NK-92 (cell line): ENCODE measurements around the gene ZCCHC4.

ENCODE experiments used
- DNase-seq: peaks from one replicate; lab custom pipeline; 2025; ENCODE audit not compliant: unreplicated experiment; lab: John Stamatoyannopoulos, UW

ZCCHC4 gene, protein sequence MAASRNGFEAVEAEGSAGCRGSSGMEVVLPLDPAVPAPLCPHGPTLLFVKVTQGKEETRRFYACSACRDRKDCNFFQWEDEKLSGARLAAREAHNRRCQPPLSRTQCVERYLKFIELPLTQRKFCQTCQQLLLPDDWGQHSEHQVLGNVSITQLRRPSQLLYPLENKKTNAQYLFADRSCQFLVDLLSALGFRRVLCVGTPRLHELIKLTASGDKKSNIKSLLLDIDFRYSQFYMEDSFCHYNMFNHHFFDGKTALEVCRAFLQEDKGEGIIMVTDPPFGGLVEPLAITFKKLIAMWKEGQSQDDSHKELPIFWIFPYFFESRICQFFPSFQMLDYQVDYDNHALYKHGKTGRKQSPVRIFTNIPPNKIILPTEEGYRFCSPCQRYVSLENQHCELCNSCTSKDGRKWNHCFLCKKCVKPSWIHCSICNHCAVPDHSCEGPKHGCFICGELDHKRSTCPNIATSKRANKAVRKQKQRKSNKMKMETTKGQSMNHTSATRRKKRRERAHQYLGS

GRCh38 chr4:25312496-25313200, at the start of gene ZCCHC4:
ZCCHC4 (plus strand) TSS chr4:25312774; CDS start chr4:25312810, 36 bp downstream.
- DNase-seq = peak; percentile 11

DNA sequence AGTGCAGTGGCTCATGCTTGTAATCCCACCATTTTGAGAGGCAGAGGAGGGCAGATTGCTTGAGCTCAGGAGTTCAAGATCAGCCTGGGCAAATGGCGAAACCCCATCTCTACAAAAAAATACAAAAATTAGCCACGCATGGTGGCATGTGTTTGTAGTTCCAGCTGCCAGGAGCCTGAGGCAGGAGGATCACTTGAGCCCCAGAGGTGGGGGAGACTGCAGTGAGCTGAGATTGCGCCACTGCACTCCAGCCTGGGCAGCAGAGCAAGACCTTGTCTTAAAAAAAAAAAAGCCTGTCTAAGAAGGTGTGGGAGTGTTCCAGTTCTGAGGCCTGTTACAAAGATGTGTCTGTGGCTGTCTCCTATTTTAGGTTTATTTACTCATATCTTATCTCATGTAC, 40.7 kb upstream of the ZCCHC4 start:
- no peak for DNase-seq

- DNase-seq = no peak
These were observed 32.4 kb upstream of the ZCCHC4 start for GRCh38 chr4:25280210-25280609.

- DNase-seq = no peak
These were observed 28.6 kb upstream of the ZCCHC4 start for GRCh38 chr4:25283948-25284347.

- no peak for DNase-seq
These were observed 28.1 kb upstream of the ZCCHC4 start for GRCh38 chr4:25284466-25284865.

DNA sequence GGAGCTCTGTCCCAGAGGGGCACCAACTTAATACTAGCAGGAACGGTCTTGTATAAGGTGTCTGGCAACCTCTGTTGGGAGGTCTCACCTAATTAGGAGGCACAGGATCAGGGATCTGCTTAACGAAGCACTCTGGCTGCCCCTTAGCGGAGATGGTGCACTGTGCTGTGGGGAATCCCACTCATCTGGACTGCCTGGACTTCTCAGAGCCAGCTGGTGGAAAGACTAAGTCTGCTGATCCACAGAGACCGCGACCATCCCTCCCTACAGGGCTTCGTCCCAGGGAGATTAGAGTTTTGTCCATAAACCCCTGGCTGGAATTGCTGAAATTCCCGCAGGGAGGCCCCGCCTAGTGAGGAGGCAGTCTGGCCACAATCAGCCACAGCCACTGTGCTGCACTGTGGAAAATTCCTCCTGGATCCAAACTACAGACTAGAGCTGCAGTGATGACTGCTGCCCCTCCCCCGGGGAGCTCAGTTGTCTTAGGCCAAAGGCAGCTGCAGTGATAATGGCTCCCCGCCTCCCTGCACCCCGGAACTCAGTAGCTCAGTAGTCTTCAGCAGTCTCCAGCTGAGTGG, 22.0 kb upstream of the ZCCHC4 start:
- no peak for DNase-seq

DNA sequence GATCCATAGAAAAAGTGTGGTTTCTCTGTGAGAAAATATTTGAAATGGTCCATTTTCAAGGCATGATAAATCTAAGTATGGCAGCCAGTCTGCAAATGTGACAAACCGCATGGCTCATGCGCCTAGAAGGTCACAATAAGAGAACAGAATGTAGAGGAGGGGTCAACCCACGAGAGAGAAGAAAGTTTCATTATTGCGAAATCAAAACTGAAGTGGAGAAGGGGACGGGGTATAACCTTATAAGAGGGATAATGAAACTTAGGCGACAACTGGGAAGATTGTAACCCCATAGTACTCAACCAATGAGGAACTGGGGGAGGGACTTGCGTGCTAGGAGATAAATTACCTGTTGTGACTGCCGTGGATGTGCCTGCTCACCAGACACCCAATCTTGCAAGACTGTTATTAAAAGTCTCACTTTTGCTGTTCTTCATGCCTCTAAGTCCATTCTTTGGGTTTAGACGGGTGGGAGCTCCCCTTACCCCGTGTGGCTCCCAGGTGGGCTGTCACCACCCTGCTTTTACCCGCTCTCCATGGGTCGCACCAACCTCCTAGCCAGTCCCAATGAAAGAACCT, 21.3 kb upstream of the ZCCHC4 start:
- DNase-seq = no peak

GRCh38 chr4:25297528-25298242, 14.9 kb upstream of the ZCCHC4 start:
- DNase-seq = no peak

GRCh38 chr4:25299476-25300203, 12.9 kb upstream of the ZCCHC4 start:
- DNase-seq = no peak

DNA sequence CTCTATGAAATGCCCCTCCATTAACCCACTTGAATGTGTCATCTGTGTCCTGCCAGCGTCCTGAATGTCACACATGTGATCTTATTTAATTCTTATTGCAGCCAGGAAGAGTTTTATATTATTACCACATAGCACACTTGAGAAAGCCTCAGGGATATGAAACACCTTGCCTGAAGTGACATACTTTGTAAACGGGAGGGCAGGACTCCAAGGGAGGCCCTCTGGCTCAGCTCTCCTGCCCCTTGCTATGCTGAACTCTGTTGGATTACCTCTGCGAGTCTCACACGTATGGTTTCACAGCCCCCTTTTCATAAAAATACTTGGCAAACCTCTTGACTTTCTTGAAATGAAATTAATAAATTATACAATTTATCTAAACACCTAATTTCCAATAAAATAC, 11.1 kb upstream of the ZCCHC4 start:
- DNase-seq = no peak

- no peak for DNase-seq
These were observed 9.9 kb upstream of the ZCCHC4 start for GRCh38 chr4:25302626-25303025.

- no peak for DNase-seq
These were observed 9.0 kb upstream of the ZCCHC4 start for GRCh38 chr4:25303578-25303977.

GRCh38 chr4:25306518-25307057, 6.0 kb upstream of the ZCCHC4 start:
- DNase-seq = no peak

DNA sequence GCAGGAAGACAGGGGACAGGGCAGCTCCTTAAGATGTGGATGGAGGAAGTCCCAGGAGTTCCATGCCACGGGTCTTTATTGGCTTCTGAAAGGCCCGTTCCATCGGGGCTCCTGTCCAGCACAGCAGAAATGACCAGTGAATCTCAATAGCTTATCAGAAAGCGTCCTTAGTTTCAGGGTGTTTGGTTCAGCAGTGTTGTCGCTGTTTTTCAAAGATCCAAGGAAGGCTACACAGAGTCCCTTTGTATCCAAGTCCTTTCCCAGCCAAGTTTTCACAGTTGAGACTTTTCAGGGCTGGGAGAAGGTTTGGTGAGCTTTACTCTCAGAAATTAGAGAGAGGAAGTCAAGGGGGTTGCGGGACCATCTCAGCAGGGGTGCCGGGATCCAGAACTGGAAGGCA, 5.0 kb upstream of the ZCCHC4 start:
- DNase-seq = no peak

GRCh38 chr4:25308306-25308705, 4.3 kb upstream of the ZCCHC4 start:
- no peak for DNase-seq

DNA sequence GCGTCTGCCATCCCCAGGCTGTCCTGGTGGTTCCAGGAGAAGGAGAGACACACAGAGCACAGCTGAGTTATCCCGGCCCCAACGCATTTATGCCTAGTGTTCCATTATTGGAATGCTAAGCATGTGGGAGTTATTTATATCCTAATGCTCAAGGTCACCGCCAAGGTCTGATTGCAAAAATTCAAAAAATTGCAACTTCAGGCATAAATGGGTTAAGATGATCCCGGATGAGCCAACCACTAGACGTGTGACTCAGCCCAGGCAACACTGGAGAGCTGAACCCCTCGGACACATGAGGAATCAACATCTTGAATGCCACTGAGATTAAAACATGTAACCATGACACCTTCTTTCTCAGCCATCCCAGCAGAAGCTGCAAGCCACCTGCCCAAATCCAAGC, 3.8 kb upstream of the ZCCHC4 start:
- no peak for DNase-seq

GRCh38 chr4:25310066-25310802, 2.3 kb upstream of the ZCCHC4 start:
- DNase-seq = no peak

- DNase-seq = no peak
These were observed 1.8 kb upstream of the ZCCHC4 start for GRCh38 chr4:25310803-25311166.

GRCh38 chr4:25313201-25313895, 774 bp downstream of the ZCCHC4 start:
- DNase-seq = no peak
